GM19351 (cell line): ENCODE results near the gene CDH22.

Source experiments
- ATAC-seq: cut with Tn5 transposase; IDR thresholded peaks from one replicate; pipeline ENCODE4 v1.9.1; 2021; ENCODE audit warnings: mild to moderate bottlenecking, moderate library complexity; ENCODE audit not compliant: unreplicated experiment

CDH22 gene

GRCh38 chr20:46324960-46325703 is 16.8 kb upstream of the CDH22 start:
- ATAC-seq: no peak

GRCh38 chr20:46324379-46324778 is 16.1 kb upstream of the CDH22 start:
- ATAC-seq: no peak

- ATAC-seq: no peak
These were observed 15.3 kb upstream of the CDH22 start for GRCh38 chr20:46323557-46323956.

GRCh38 chr20:46322641-46323040 is 14.3 kb upstream of the CDH22 start:
- ATAC-seq: no peak

- no peak for ATAC-seq
These were observed 9.4 kb upstream of the CDH22 start for GRCh38 chr20:46317685-46318177.

GRCh38 chr20:46316984-46317684 is 8.8 kb upstream of the CDH22 start:
- no peak for ATAC-seq

GRCh38 chr20:46315311-46315710 is 7.0 kb upstream of the CDH22 start:
- ATAC-seq: no peak

- no peak for ATAC-seq
These were observed 4.9 kb upstream of the CDH22 start for GRCh38 chr20:46312945-46313861.

GRCh38 chr20:46312075-46312944 is 4.0 kb upstream of the CDH22 start:
- no peak for ATAC-seq

GRCh38 chr20:46311719-46312074 is 3.4 kb upstream of the CDH22 start:
- ATAC-seq: no peak

- no peak for ATAC-seq
These were observed 2.8 kb upstream of the CDH22 start for GRCh38 chr20:46311039-46311650.

- no peak for ATAC-seq
These were observed 1.6 kb upstream of the CDH22 start for GRCh38 chr20:46309945-46310344.

- no peak for ATAC-seq
These were observed 370 bp downstream of the CDH22 start for GRCh38 chr20:46307999-46308257.

GRCh38 chr20:46307139-46307998 is 929 bp downstream of the CDH22 start:
- peak; percentile 77 for ATAC-seq

GRCh38 chr20:46306743-46307138 is 1.6 kb downstream of the CDH22 start:
- no peak for ATAC-seq

GRCh38 chr20:46305973-46306360 is 2.3 kb downstream of the CDH22 start:
- no peak for ATAC-seq

GRCh38 chr20:46305331-46305972 is 2.8 kb downstream of the CDH22 start:
- no peak for ATAC-seq

GRCh38 chr20:46304852-46305251 is 3.4 kb downstream of the CDH22 start:
- no peak for ATAC-seq

GRCh38 chr20:46304361-46304760 is 3.9 kb downstream of the CDH22 start:
- ATAC-seq: no peak
